Suprapubic skin (tissue), 4 donors: ENCODE measurements around the gene SLC1A7. TPM values are rescaled to one million over a fixed set of nuclear protein-coding genes. Genes with fewer than 3 reads are reported as not detected.

ENCODE experiments used
- DNase-seq, 2 donors: peaks; one replicate each; pipeline ENCODE4 v3.0.0-alpha.2; 2019; ENCODE audit warnings: low spot score in 2 of 2
- H3K27ac ChIP-seq: fragments of 200-600 bp; sonication (generic); one replicate; pipeline ENCODE4 v1.5.1; 2019
- H3K27me3 ChIP-seq: fragments of 200-600 bp; sonication (generic); one replicate; pipeline ENCODE4 v1.5.1; 2019
- H3K36me3 ChIP-seq: fragments of 200-600 bp; sonication (generic); one replicate; pipeline ENCODE4 v1.5.1; 2019
- H3K4me1 ChIP-seq: fragments of 200-600 bp; sonication (generic); one replicate; pipeline ENCODE4 v1.5.1; 2019
- H3K4me3 ChIP-seq: fragments of 200-600 bp; sonication (generic); one replicate; pipeline ENCODE4 v1.5.1; 2019; ENCODE audit warnings: mild to moderate bottlenecking
- H3K9me3 ChIP-seq: fragments of 200-600 bp; sonication (generic); one replicate; pipeline ENCODE4 v1.5.1; 2019
- CTCF ChIP-seq, 2 donors: fragments of 200-600 bp in 1 of 2; fragments of 450-650 bp in 1 of 2; sonication (generic) in 1 of 2; IDR thresholded peaks; one replicate each; pipeline ENCODE4 v1.5.1; 2016 to 2019; ENCODE audit warnings: antibody characterized with exemption in 2 of 2, mild to moderate bottlenecking in 1 of 2, moderate library complexity in 1 of 2
- EP300 ChIP-seq: sonication (generic); formaldehyde crosslinking; IDR thresholded peaks from one replicate; pipeline ENCODE4 v1.6.1; 2017; ENCODE audit warnings: antibody characterized with exemption
- POLR2A ChIP-seq, 2 donors: fragments of 450-650 bp; IDR thresholded peaks; one replicate each; pipeline ENCODE4 v1.6.1; 2017; ENCODE audit warnings: antibody characterized with exemption in 2 of 2, mild to moderate bottlenecking in 2 of 2, moderate library complexity in 2 of 2
- POLR2AphosphoS5 ChIP-seq, 3 donors: sonication (generic); formaldehyde crosslinking; IDR thresholded peaks; one replicate each; pipeline ENCODE4 v1.6.1; 2017; ENCODE audit warnings: antibody characterized with exemption in 3 of 3
- WGBS: methylation state at CpG from one replicate; pipeline ENCODE4 v1.1.5; 2018; 5-methylcytosine and 5-hydroxymethylcytosine counted together
- total RNA-seq, 4 donors: library from RNA; depleted of rRNA; stranded (reverse); fragments of >200 nt; gene quantifications; one replicate each; pipeline ENCODE4 v1.1.0, GENCODE V29; 2016

The SLC1A7 gene
- total RNA-seq, 4 donors from 2014 or later: not detected

DNA sequence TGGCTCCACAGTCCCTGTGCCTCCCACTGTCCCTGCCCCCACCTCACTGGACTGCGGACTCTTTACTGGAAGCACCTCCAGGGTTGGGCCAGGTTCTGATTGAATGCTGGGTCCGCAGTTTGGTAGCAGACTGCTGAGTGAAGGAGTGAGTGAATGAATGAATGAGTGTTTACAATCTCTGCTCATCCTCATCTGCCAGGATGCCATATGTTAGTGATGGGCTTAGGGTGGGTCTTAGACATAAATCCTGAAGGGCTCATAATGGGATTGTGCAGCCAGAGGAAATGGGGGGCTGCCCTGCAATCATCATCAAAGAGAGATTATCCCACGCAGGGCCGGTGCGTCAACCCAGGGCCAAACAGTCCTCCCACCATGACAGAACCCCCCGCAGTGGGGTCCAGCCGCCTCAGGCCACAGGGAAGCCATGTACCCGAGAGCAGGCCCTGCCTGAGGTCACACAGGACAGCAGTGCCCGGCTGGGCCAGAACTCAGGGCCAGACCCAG lies 26.1 kb downstream of the SLC1A7 start:
- Histone ChIP-seq H3K36me3 (no peaks in the 10 kb centered on the region), H3K9me3 (no peaks in the 10 kb centered on the region), H3K4me3 (no peak overlapping the region), H3K27ac (no peak overlapping the region), H3K4me1 (peaks cover 1% of the 10 kb centered on the region), H3K27me3 (no peaks in the 10 kb centered on the region)
- DNase-seq: no peak
- 98% methylated on average over 8 of the region's 9 CpGs for WGBS
- TF ChIP-seq EP300 (no peak), CTCF (IDR thresholded peaks at IDR 0.05) (no peak), POLR2A (IDR thresholded peaks at IDR 0.05) (no peak), POLR2AphosphoS5 (IDR thresholded peaks at IDR 0.05) (no peak)

- no peak overlapping the region for H3K27ac ChIP-seq
- DNase-seq: no peak
- TF ChIP-seq EP300: no peak
- no peak for TF ChIP-seq POLR2A (IDR thresholded peaks at IDR 0.05)
- TF ChIP-seq POLR2AphosphoS5 (IDR thresholded peaks at IDR 0.05): no peak
- TF ChIP-seq CTCF (IDR thresholded peaks at IDR 0.05): no peak
- H3K4me1 ChIP-seq: peaks cover 8% of the 10 kb centered on the region
- H3K36me3 ChIP-seq: no peaks in the 10 kb centered on the region
- 66% methylated on average over 20 of the region's 20 CpGs for WGBS
- H3K9me3 ChIP-seq: no peaks in the 10 kb centered on the region
- no peaks in the 10 kb centered on the region for H3K27me3 ChIP-seq
- no peak overlapping the region for H3K4me3 ChIP-seq
These were observed 26.8 kb downstream of the SLC1A7 start for GRCh38 chr1:53115403-53116306.

- H3K9me3 ChIP-seq: no peaks in the 10 kb centered on the region
- peaks cover 17% of the 10 kb centered on the region for H3K4me1 ChIP-seq
- no peak overlapping the region for H3K4me3 ChIP-seq
- TF ChIP-seq CTCF (IDR thresholded peaks at IDR 0.05) (no peak), POLR2AphosphoS5 (IDR thresholded peaks at IDR 0.05) (no peak), EP300 (no peak), POLR2A (IDR thresholded peaks at IDR 0.05) (no peak)
- DNase-seq: no peak
- no peak overlapping the region for H3K27ac ChIP-seq
- H3K27me3 ChIP-seq: no peaks in the 10 kb centered on the region
- WGBS: 78% methylated on average over 8 of the region's 24 CpGs
- no peaks in the 10 kb centered on the region for H3K36me3 ChIP-seq
These were observed 27.6 kb downstream of the SLC1A7 start for GRCh38 chr1:53114581-53115400.

GRCh38 chr1:53114090-53114489 lies 28.3 kb downstream of the SLC1A7 start:
- peaks cover 24% of the 10 kb centered on the region for H3K4me1 ChIP-seq
- no peaks in the 10 kb centered on the region for H3K9me3 ChIP-seq
- no peaks in the 10 kb centered on the region for H3K36me3 ChIP-seq
- no peak for DNase-seq
- H3K4me3 ChIP-seq: no peak overlapping the region
- H3K27ac ChIP-seq: no peak overlapping the region
- H3K27me3 ChIP-seq: no peaks in the 10 kb centered on the region
- WGBS: 100% methylated on average over 4 of the region's 6 CpGs
- TF ChIP-seq POLR2A (IDR thresholded peaks at IDR 0.05): no peak
- TF ChIP-seq POLR2AphosphoS5 (IDR thresholded peaks at IDR 0.05): no peak
- no peak for TF ChIP-seq EP300
- no peak for TF ChIP-seq CTCF (IDR thresholded peaks at IDR 0.05)

DNA sequence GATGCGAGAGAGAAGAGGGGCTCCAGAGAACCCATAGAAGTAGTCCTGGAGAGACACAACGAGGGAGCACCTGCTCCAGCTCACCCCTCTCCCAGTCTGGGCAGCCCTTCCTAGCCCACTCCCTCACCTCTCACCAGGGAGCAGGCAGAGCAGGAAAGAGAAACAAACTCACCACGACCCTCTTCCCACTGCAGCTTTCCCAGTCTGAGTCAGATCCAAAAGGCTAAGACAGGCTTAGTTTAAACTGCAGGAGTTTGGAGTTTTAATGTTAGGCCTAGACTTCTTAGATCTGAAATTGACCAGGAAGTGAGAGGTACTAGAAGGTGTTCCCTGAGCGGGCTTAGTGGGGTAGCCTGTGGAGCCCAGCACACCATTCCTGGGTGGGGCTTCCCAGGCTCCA lies 29.6 kb downstream of the SLC1A7 start:
- Histone ChIP-seq H3K27ac (no peak overlapping the region), H3K27me3 (no peaks in the 10 kb centered on the region), H3K9me3 (no peaks in the 10 kb centered on the region), H3K4me3 (no peak overlapping the region), H3K36me3 (no peaks in the 10 kb centered on the region), H3K4me1 (peaks cover 31% of the 10 kb centered on the region)
- no peak for TF ChIP-seq POLR2A (IDR thresholded peaks at IDR 0.05)
- no peak for TF ChIP-seq POLR2AphosphoS5 (IDR thresholded peaks at IDR 0.05)
- no peak for TF ChIP-seq EP300
- no peak for TF ChIP-seq CTCF (IDR thresholded peaks at IDR 0.05)
- 85% methylated on average over 4 of the region's 4 CpGs for WGBS
- DNase-seq: no peak
